H1 (cell line): ENCODE measurements around the gene RCAN2. TPM values are rescaled to one million over a fixed set of nuclear protein-coding genes. Genes with fewer than 3 reads are reported as not detected.

Experiments used
- CTCF ChIA-PET: fragments of 300-600 bp; sonication (Branson Sonifier 250); formaldehyde crosslinking; loops from one replicate; lab custom pipeline; 2021; ENCODE audit not compliant: partially characterized antibody; lab: Charles Lee
- POLR2A ChIA-PET: fragments of 300-600 bp; sonication (Branson Sonifier 250); formaldehyde crosslinking; loops from one replicate; lab custom pipeline; 2021; ENCODE audit warnings: inconsistent platforms; ENCODE audit not compliant: partially characterized antibody; lab: Charles Lee
- DNase-seq, 2 experiments: peaks; one replicate each; pipeline versions ENCODE4 v3.0.0 to v3.0.0-alpha.2; 2010 to 2022; ENCODE audit warnings: low spot score in 2 of 2, low read depth in 1 of 2, mixed read lengths in 1 of 2
- FAIRE-seq: peaks from 2 replicates; lab custom pipeline; 2011; peaks lifted over from hg19 to GRCh38; lab: Jason Lieb, UNC
- H2AFZ ChIP-seq: 2 replicates; pipeline ENCODE4 v1.8.1; 2012; ENCODE audit warnings: low read length, inconsistent platforms
- H2AK5ac ChIP-seq: 2 replicates; pipeline ENCODE4 v1.6.1; 2013; ENCODE audit warnings: low read depth, low read length
- H2BK120ac ChIP-seq: replicated peaks from 2 replicates; pipeline ENCODE3; 2013; ENCODE audit warnings: low read depth, low read length, inconsistent platforms
- H2BK12ac ChIP-seq: 2 replicates; pipeline ENCODE4 v1.6.1; 2013; ENCODE audit warnings: low read depth, low read length
- H2BK15ac ChIP-seq: 2 replicates; pipeline ENCODE4 v1.6.1; 2013; ENCODE audit warnings: low read length
- H2BK20ac ChIP-seq: 2 replicates; pipeline ENCODE4 v1.6.1; 2013; ENCODE audit warnings: low read length
- H2BK5ac ChIP-seq: 2 replicates; pipeline ENCODE4 v1.6.1; 2013; ENCODE audit warnings: low read depth, low read length
- H3K14ac ChIP-seq: 2 replicates; pipeline ENCODE4 v1.6.1; 2013; ENCODE audit warnings: inconsistent platforms; ENCODE audit not compliant: insufficient read length
- H3K18ac ChIP-seq: 2 replicates; pipeline ENCODE4 v1.6.1; 2013; ENCODE audit warnings: low read length; ENCODE audit errors: extremely low read depth
- H3K23ac ChIP-seq: 2 replicates; pipeline ENCODE4 v1.6.1; 2013; ENCODE audit warnings: inconsistent platforms; ENCODE audit not compliant: insufficient read length
- H3K23me2 ChIP-seq: 2 replicates; pipeline ENCODE4 v1.6.1; 2013; ENCODE audit warnings: low read depth, low read length
- H3K27ac ChIP-seq: 2 replicates; pipeline ENCODE4 v1.6.1; 2011; ENCODE audit warnings: low read depth, low read length, inconsistent platforms
- H3K27me3 ChIP-seq, 4 experiments: replicated peaks in 1 of 4; 1 replicate in 1 of 4; 2 replicates in 3 of 4; pipeline versions ENCODE4 v1.6.1 to v1.8.1; 2011 to 2013; ENCODE audit warnings: low read length in 3 of 4, mild to moderate bottlenecking in 3 of 4, inconsistent platforms in 2 of 4, mixed read lengths in 2 of 4, moderate library complexity in 1 of 4; ENCODE audit not compliant: control insufficient read depth in 3 of 4, insufficient read depth in 3 of 4; ENCODE audit errors: extremely low read depth in 1 of 4
- H3K36me3 ChIP-seq, 4 experiments: 2 replicates each; pipeline versions ENCODE4 v1.6.1 to v1.8.1; 2011 to 2013; ENCODE audit warnings: mild to moderate bottlenecking in 4 of 4, low read length in 3 of 4, moderate library complexity in 2 of 4, control low read depth in 1 of 4, inconsistent platforms in 1 of 4; ENCODE audit not compliant: insufficient read depth in 4 of 4, control insufficient read depth in 2 of 4
- H3K4ac ChIP-seq: replicated peaks from 2 replicates; pipeline ENCODE3; 2013; ENCODE audit warnings: low read length, low read depth, mixed read lengths, inconsistent platforms; ENCODE audit not compliant: insufficient read length
- H3K4me1 ChIP-seq, 4 experiments: replicated peaks in 1 of 4; 1 replicate in 1 of 4; 2 replicates in 3 of 4; pipeline versions ENCODE4 v1.6.1 to v1.8.1; 2011 to 2013; ENCODE audit warnings: low read length in 3 of 4, inconsistent platforms in 2 of 4, mixed read lengths in 1 of 4; ENCODE audit not compliant: insufficient read depth in 4 of 4, control insufficient read depth in 3 of 4
- H3K4me2 ChIP-seq, 2 experiments: 2 replicates each; pipeline versions ENCODE4 v1.6.1 to v1.8.1; 2011 to 2013; ENCODE audit warnings: low read depth in 2 of 2, low read length in 2 of 2, control low read depth in 1 of 2, inconsistent platforms in 1 of 2, mild to moderate bottlenecking in 1 of 2; ENCODE audit not compliant: insufficient read depth in 1 of 2
- H3K4me3 ChIP-seq, 4 experiments: fragments of 200-600, 300-600 bp in 1 of 4; sonication (generic), shearing (Covaris generic), sonication (Bioruptor Twin) in 1 of 4; 2 replicates each; pipeline versions ENCODE4 v1.5.1 to v1.8.1; 2011 to 2016; ENCODE audit warnings: low read length in 4 of 4, low read depth in 3 of 4, control low read depth in 2 of 4, inconsistent platforms in 2 of 4, mild to moderate bottlenecking in 2 of 4, mixed read lengths in 1 of 4, moderate library complexity in 1 of 4; ENCODE audit not compliant: insufficient read depth in 2 of 4; ENCODE audit errors: extremely low read depth in 1 of 4
- H3K56ac ChIP-seq: replicated peaks from 2 replicates; pipeline ENCODE3; 2013; ENCODE audit warnings: low read depth, mild to moderate bottlenecking, mixed read lengths, low read length, inconsistent platforms; ENCODE audit not compliant: insufficient read length
- H3K79me1 ChIP-seq: 2 replicates; pipeline ENCODE4 v1.6.1; 2013; ENCODE audit warnings: low read depth, low read length, control low read depth
- H3K79me2 ChIP-seq, 2 experiments: 2 replicates each; pipeline versions ENCODE4 v1.6.1 to v1.8.1; 2012 to 2013; ENCODE audit warnings: low read length in 2 of 2, mild to moderate bottlenecking in 2 of 2, inconsistent platforms in 1 of 2; ENCODE audit not compliant: insufficient read depth in 2 of 2, control insufficient read depth in 1 of 2
- H3K9ac ChIP-seq, 4 experiments: replicated peaks in 1 of 4; 1 replicate in 1 of 4; 2 replicates in 3 of 4; pipeline versions ENCODE4 v1.6.1 to v1.8.1; 2011 to 2013; ENCODE audit warnings: low read depth in 3 of 4, low read length in 3 of 4, control low read depth in 2 of 4, mild to moderate bottlenecking in 2 of 4, moderate library complexity in 2 of 4, inconsistent platforms in 1 of 4; ENCODE audit errors: extremely low read depth in 1 of 4
- H3K9me3 ChIP-seq, 2 experiments: 2 replicates each; pipeline versions ENCODE4 v1.6.1 to v1.8.1; 2012 to 2013; ENCODE audit warnings: mild to moderate bottlenecking in 2 of 2, moderate library complexity in 2 of 2, control low read depth in 1 of 2, inconsistent platforms in 1 of 2, low read depth in 1 of 2, low read length in 1 of 2, mixed read lengths in 1 of 2; ENCODE audit not compliant: insufficient read depth in 2 of 2
- H4K20me1 ChIP-seq, 2 experiments: replicated peaks in 1 of 2; 2 replicates each; pipeline versions ENCODE3 to v1.8.1; 2011 to 2013; ENCODE audit warnings: inconsistent platforms in 2 of 2, low read length in 2 of 2, mild to moderate bottlenecking in 1 of 2; ENCODE audit not compliant: insufficient read depth in 2 of 2, control insufficient read depth in 1 of 2
- H4K5ac ChIP-seq: 2 replicates; pipeline ENCODE4 v1.6.1; 2013; ENCODE audit warnings: low read length, low read depth, mixed read lengths, inconsistent platforms; ENCODE audit not compliant: insufficient read length
- H4K8ac ChIP-seq: 2 replicates; pipeline ENCODE4 v1.8.0; 2013; ENCODE audit warnings: mild to moderate bottlenecking, moderate library complexity, low read length, inconsistent platforms; ENCODE audit not compliant: insufficient read depth; ENCODE audit errors: extremely low read depth
- H4K91ac ChIP-seq: replicated peaks from 2 replicates; pipeline ENCODE3; 2013; ENCODE audit warnings: low read length, mixed read lengths, inconsistent platforms; ENCODE audit not compliant: insufficient read length
- EZH2 ChIP-seq: fragments of 200-600 bp; sonication (generic); IDR thresholded peaks from 2 replicates; pipeline ENCODE4 v1.7.1; 2012; ENCODE audit warnings: low read depth, mild to moderate bottlenecking, moderate library complexity, low read length, inconsistent platforms; ENCODE audit not compliant: severe bottlenecking
- FOSL1 ChIP-seq: IDR thresholded peaks from 2 replicates; pipeline ENCODE4 v1.6.1; 2011; ENCODE audit warnings: mild to moderate bottlenecking, low read depth, low read length, moderate library complexity; ENCODE audit not compliant: insufficient read depth
- HDAC6 ChIP-seq: IDR thresholded peaks from one replicate; pipeline ENCODE4 v1.7.1; 2012; ENCODE audit warnings: low read depth, mild to moderate bottlenecking, inconsistent platforms, low read length, moderate library complexity
- POLR2A ChIP-seq, 2 experiments: IDR thresholded peaks; 1 replicate in 1 of 2; 2 replicates in 1 of 2; pipeline ENCODE4 v1.6.1; 2011; ENCODE audit warnings: low read depth in 2 of 2, low read length in 2 of 2, mild to moderate bottlenecking in 2 of 2; ENCODE audit errors: control extremely low read depth in 1 of 2
- SIX5 ChIP-seq: IDR thresholded peaks from 2 replicates; pipeline ENCODE4 v1.6.1; 2011; ENCODE audit warnings: mild to moderate bottlenecking, low read depth, low read length
- SUZ12 ChIP-seq: fragments of 200-600 bp; sonication (generic); IDR thresholded peaks from 2 replicates; pipeline ENCODE4 v1.6.1; 2012; ENCODE audit warnings: mild to moderate bottlenecking, inconsistent platforms, low read length, moderate library complexity, mixed read lengths
- WGBS, 2 experiments: shearing (Covaris generic) in 1 of 2; methylation state at CpG; one replicate each; pipeline versions ENCODE4 v1.1.6 to v1.1.7; 2013 to 2015; ENCODE audit warnings: low lambda C conversion rate in 2 of 2, mixed read lengths in 2 of 2, inconsistent platforms in 1 of 2, low coverage in 1 of 2, missing lambda C conversion rate in 1 of 2; ENCODE audit not compliant: insufficient replicate concordance in 2 of 2, insufficient coverage in 1 of 2, insufficient read length in 1 of 2; ENCODE audit errors: extremely low coverage in 1 of 2, missing lambda C conversion rate in 1 of 2; 5-methylcytosine and 5-hydroxymethylcytosine counted together
- polyA plus RNA-seq, 7 experiments: library from polyadenylated mRNA; depleted of rRNA in 3 of 7; stranded (reverse) in 5 of 7; unstranded in 2 of 7; fragments of >200 nt in 5 of 7; fragments of 200-250 nt in 2 of 7; gene quantifications; 1 replicate in 5 of 7; 2 replicates in 1 of 7; 4 replicates in 1 of 7; pipeline versions ENCODE4 v1.2.1 to v1.2.3, GENCODE V29; 2011 to 2013; ENCODE audit warnings: missing spikeins in 2 of 7, mixed read lengths in 2 of 7
- total RNA-seq: library from RNA; stranded (reverse); fragmentation: NEBNext Ultra II Directional; extraction: Animal tissue kit (Norgen Biotek cat#: 25700); gene quantifications from 2 replicates; pipeline ENCODE4 v1.2.1, GENCODE V29; 2021

RCAN2 gene
- total and polyA plus RNA-seq, 2 of the 8 experiments (the other 6 are each of a cell fraction or from before 2014, with no cell fraction given), result 5.0 to 8.5 TPM

DNA sequence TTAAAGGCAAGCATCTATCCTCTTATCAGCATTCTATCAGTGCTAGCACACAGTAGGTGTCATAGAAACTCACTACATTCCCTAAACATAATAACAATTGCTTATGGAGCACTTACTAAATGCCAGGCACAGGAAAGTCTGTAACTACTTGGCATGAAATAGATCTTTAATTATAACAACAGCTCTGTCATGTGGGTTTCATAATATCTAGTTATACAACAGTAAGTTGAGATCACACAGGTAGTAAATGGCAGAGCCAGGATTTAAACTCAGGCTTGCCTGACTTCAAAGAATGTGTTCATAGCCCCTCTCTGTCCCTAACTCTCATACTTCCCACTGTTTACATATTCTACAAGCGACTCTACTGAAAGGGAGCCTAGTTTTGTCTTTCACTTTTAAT is 254.5 kb downstream of the RCAN2 start:
- H3K79me1 ChIP-seq, result no peaks in the 10 kb centered on the region
- H2BK5ac ChIP-seq, result no peak overlapping the region
- no peak overlapping the region for H3K18ac ChIP-seq
- no peak overlapping the region for H4K91ac ChIP-seq
- no peak overlapping the region for H2BK12ac ChIP-seq
- no peak for FAIRE-seq
- H2BK120ac ChIP-seq, result no peak overlapping the region
- H3K14ac ChIP-seq, result no peak overlapping the region
- H3K79me2 ChIP-seq, result no peaks in the 10 kb centered on the region
- CTCF ChIA-PET, result interaction anchor here (0.6 kb wide), 1 partner anchor 21 kb away, joined by 3 read pairs; no protein-coding TSS in a partner anchor
- no peak overlapping the region for H3K4me2 ChIP-seq
- no peak for DNase-seq
- no peak for TF ChIP-seq FOSL1
- TF ChIP-seq EZH2, result no peak
- TF ChIP-seq SUZ12, result no peak
- no peak for TF ChIP-seq POLR2A (IDR thresholded peaks at IDR 0.05; ENCODE audit: control extremely low read depth in 1 of 2, low read depth in 2 of 2, low read length in 2 of 2)
- TF ChIP-seq SIX5, result no peak
- no peak for TF ChIP-seq HDAC6
- H3K56ac ChIP-seq, result no peak overlapping the region
- no peak overlapping the region for H3K4me3 ChIP-seq
- no peaks in the 10 kb centered on the region for H3K9me3 ChIP-seq
- H2BK20ac ChIP-seq, result no peak overlapping the region
- H2AK5ac ChIP-seq, result no peak overlapping the region
- H3K9ac ChIP-seq, result no peak overlapping the region
- 81% methylated on average over 1 of the region's 1 CpG; no CpG with 5 or more reads in 1 of the 2 experiments for WGBS, 2 experiments
- no peak overlapping the region for H3K27ac ChIP-seq
- H3K23ac ChIP-seq, result no peak overlapping the region
- no peak overlapping the region for H2AFZ ChIP-seq
- no peak overlapping the region for H3K4ac ChIP-seq
- no peaks in the 10 kb centered on the region for H4K20me1 ChIP-seq
- POLR2A ChIA-PET, result interaction anchor here (0.5 kb wide), 1 partner anchor 708 kb away, joined by 3 read pairs; no protein-coding TSS in a partner anchor
- no peaks in the 10 kb centered on the region for H3K36me3 ChIP-seq
- H2BK15ac ChIP-seq, result no peak overlapping the region
- H3K4me1 ChIP-seq, result no peaks in the 10 kb centered on the region
- no peak overlapping the region for H4K5ac ChIP-seq
- no peaks in the 10 kb centered on the region for H3K27me3 ChIP-seq
- H4K8ac ChIP-seq, result no peak overlapping the region
- no peaks in the 10 kb centered on the region for H3K23me2 ChIP-seq
